ENCODE measurements around the gene PRSS8.

The PRSS8 gene

GRCh38 chr16:31149894-31150890 lies 14.7 kb upstream of the PRSS8 start, which contains the start of gene PRSS36:
Gene PRSS36 (minus strand): TSS chr16:31150066. CDS start chr16:31150035, 31 bp downstream.
- Histone ChIP-seq H3K36me3 (ENCODE audit: insufficient read depth, low read length) (no peaks in the 10 kb centered on the region), H3K4me3 (ENCODE audit: low read length, poor library complexity, severe bottlenecking) (no peak within 1 kb of the TSS), H3K9ac (ENCODE audit: low read depth, low read length, poor library complexity, severe bottlenecking) (no peak within 1 kb of the TSS), H3K9me3 (ENCODE audit: insufficient read depth, low read depth, low read length) (no peaks in the 10 kb centered on the region), H3K4me2 (ENCODE audit: low read depth, low read length, poor library complexity, severe bottlenecking) (no peak within 1 kb of the TSS), H3K9me2 (replicated peaks; ENCODE audit: low read depth, low read length) (no peaks in the 10 kb centered on the region), H3K4me1 (ENCODE audit: insufficient read depth, low read length, poor library complexity, severe bottlenecking) (no peaks in the 10 kb centered on the region), H4K20me1 (ENCODE audit: insufficient read depth, low read length, poor library complexity, severe bottlenecking) (no peaks in the 10 kb centered on the region), H2AFZ (ENCODE audit: low read length) (peak within 1 kb of the TSS; percentile 57; the same call in 1 of the 2 replicates), H3K79me2 (ENCODE audit: insufficient read depth, low read length) (no peaks in the 10 kb centered on the region), H3K27me3 (ENCODE audit: insufficient read depth, low read length, poor library complexity, severe bottlenecking) (no peaks in the 10 kb centered on the region), H3F3A (ENCODE audit: low read depth) (no peaks in the 10 kb centered on the region)
- no peak for TF ChIP-seq EZH2phosphoT487 (IDR thresholded peaks at IDR 0.05; ENCODE audit: borderline replicate concordance)

DNA sequence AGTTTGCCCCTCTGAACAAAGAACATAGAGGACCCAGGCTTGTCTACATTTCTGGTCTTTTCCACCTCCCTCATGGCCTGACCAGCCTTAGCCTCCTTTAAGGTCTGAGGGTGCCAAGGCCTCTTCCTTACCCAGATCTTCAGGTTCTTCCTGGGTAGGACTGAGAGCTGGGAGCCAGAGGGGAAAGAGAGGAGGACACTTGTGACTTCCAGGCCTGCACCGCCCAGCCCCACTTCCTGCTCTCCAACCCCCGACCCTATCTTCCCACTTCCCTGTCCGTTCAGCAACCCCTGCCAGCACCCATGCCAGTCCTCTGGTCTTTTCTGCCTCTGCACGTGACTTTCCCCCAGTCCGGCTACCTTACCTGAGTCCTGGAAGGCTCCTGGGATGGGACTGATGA lies 13.8 kb upstream of the PRSS8 start:
- Histone ChIP-seq H3K9me3 (ENCODE audit: insufficient read depth, low read depth, low read length) (no peaks in the 10 kb centered on the region), H3K36me3 (ENCODE audit: insufficient read depth, low read length) (no peaks in the 10 kb centered on the region), H3K79me2 (ENCODE audit: insufficient read depth, low read length) (no peaks in the 10 kb centered on the region), H3K27me3 (ENCODE audit: insufficient read depth, low read length, poor library complexity, severe bottlenecking) (no peaks in the 10 kb centered on the region), H3K9ac (ENCODE audit: low read depth, low read length, poor library complexity, severe bottlenecking) (no peak overlapping the region), H3K4me1 (ENCODE audit: insufficient read depth, low read length, poor library complexity, severe bottlenecking) (no peaks in the 10 kb centered on the region), H3K4me2 (ENCODE audit: low read depth, low read length, poor library complexity, severe bottlenecking) (no peak overlapping the region), H2AFZ (ENCODE audit: low read length) (0 out of 2 replicates have a peak overlapping the region, but pooled peaks have one; percentile 57), H3K4me3 (ENCODE audit: low read length, poor library complexity, severe bottlenecking) (no peak overlapping the region), H3K9me2 (replicated peaks; ENCODE audit: low read depth, low read length) (no peaks in the 10 kb centered on the region), H4K20me1 (ENCODE audit: insufficient read depth, low read length, poor library complexity, severe bottlenecking) (no peaks in the 10 kb centered on the region), H3F3A (ENCODE audit: low read depth) (no peaks in the 10 kb centered on the region)
- TF ChIP-seq, protein P1, sequence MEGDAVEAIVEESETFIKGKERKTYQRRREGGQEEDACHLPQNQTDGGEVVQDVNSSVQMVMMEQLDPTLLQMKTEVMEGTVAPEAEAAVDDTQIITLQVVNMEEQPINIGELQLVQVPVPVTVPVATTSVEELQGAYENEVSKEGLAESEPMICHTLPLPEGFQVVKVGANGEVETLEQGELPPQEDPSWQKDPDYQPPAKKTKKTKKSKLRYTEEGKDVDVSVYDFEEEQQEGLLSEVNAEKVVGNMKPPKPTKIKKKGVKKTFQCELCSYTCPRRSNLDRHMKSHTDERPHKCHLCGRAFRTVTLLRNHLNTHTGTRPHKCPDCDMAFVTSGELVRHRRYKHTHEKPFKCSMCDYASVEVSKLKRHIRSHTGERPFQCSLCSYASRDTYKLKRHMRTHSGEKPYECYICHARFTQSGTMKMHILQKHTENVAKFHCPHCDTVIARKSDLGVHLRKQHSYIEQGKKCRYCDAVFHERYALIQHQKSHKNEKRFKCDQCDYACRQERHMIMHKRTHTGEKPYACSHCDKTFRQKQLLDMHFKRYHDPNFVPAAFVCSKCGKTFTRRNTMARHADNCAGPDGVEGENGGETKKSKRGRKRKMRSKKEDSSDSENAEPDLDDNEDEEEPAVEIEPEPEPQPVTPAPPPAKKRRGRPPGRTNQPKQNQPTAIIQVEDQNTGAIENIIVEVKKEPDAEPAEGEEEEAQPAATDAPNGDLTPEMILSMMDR (conservative IDR thresholded peaks at IDR 0.05; ENCODE audit: low read length) = no peak
- no peak for TF ChIP-seq EZH2phosphoT487 (IDR thresholded peaks at IDR 0.05; ENCODE audit: borderline replicate concordance)

GRCh38 chr16:31148896-31149295 lies 13.4 kb upstream of the PRSS8 start:
- no peaks in the 10 kb centered on the region for H4K20me1 ChIP-seq (ENCODE audit: insufficient read depth, low read length, poor library complexity, severe bottlenecking)
- no peaks in the 10 kb centered on the region for H3F3A ChIP-seq (ENCODE audit: low read depth)
- H3K4me3 ChIP-seq (ENCODE audit: low read length, poor library complexity, severe bottlenecking) = no peak overlapping the region
- H3K4me1 ChIP-seq (ENCODE audit: insufficient read depth, low read length, poor library complexity, severe bottlenecking) = no peaks in the 10 kb centered on the region
- H3K9ac ChIP-seq (ENCODE audit: low read depth, low read length, poor library complexity, severe bottlenecking) = no peak overlapping the region
- no peaks in the 10 kb centered on the region for H3K36me3 ChIP-seq (ENCODE audit: insufficient read depth, low read length)
- no peak overlapping the region for H3K4me2 ChIP-seq (ENCODE audit: low read depth, low read length, poor library complexity, severe bottlenecking)
- no peaks in the 10 kb centered on the region for H3K9me3 ChIP-seq (ENCODE audit: insufficient read depth, low read depth, low read length)
- TF ChIP-seq EZH2phosphoT487 (IDR thresholded peaks at IDR 0.05; ENCODE audit: borderline replicate concordance) = no peak
- TF ChIP-seq, protein P1 (conservative IDR thresholded peaks at IDR 0.05; ENCODE audit: low read length) = no peak
- H2AFZ ChIP-seq (ENCODE audit: low read length) = no peak overlapping the region
- H3K9me2 ChIP-seq (replicated peaks; ENCODE audit: low read depth, low read length) = no peaks in the 10 kb centered on the region
- H3K27me3 ChIP-seq (ENCODE audit: insufficient read depth, low read length, poor library complexity, severe bottlenecking) = no peaks in the 10 kb centered on the region
- no peaks in the 10 kb centered on the region for H3K79me2 ChIP-seq (ENCODE audit: insufficient read depth, low read length)
